HepG2 (cell line): ENCODE data around the gene PTPN3. TPM values are rescaled to one million over a fixed set of nuclear protein-coding genes. Genes with fewer than 3 reads are reported as not detected.

Experiments used
- ATAC-seq: fragments of 200-7000 bp; cut with Tn5 transposase; 3 replicates; pipeline ENCODE4 v1.9.1; 2020; ENCODE audit warnings: mild to moderate bottlenecking, moderate library complexity
- BruUV-seq: library from RNA; stranded (reverse); fragments of 400-500 nt; replicated peaks from 2 replicates; lab custom pipeline; 2021; lab: Mats Ljungman, UMichigan
- CTCF ChIA-PET: fragments of 300-600 bp; formaldehyde crosslinking; extraction: SDS; loops from one replicate; lab custom pipeline; 2021; ENCODE audit warnings: low total read pairs, inconsistent platforms, low intra/inter-chr PET ratio; lab: Yijun Ruan, JAX
- POLR2A ChIA-PET: fragments of 350-600 bp; sonication (Branson Sonifier 250); formaldehyde crosslinking; loops from one replicate; lab custom pipeline; 2020; ENCODE audit warnings: antibody characterized with exemption, inconsistent platforms; lab: Yijun Ruan, JAX
- DNase-seq: peaks from one replicate; pipeline ENCODE4 v3.0.0-alpha.2; 2015; ENCODE audit warnings: low spot score
- FAIRE-seq: peaks from 3 replicates; lab custom pipeline; 2011; peaks lifted over from hg19 to GRCh38; lab: Jason Lieb, UNC
- H2AFZ ChIP-seq: one replicate; pipeline ENCODE4 v1.6.1; 2011; ENCODE audit warnings: low read length, inconsistent platforms
- H3K27ac ChIP-seq: fragments of 300-600 bp; 3 replicates; pipeline ENCODE4 v1.8.0; 2011; ENCODE audit warnings: mixed run types, mild to moderate bottlenecking, mixed read lengths, low read length, inconsistent platforms; ENCODE audit not compliant: insufficient read depth; ENCODE audit errors: extremely low read length
- H3K27me3 ChIP-seq, 2 experiments: fragments of 200-600 bp in 1 of 2; 2 replicates in 1 of 2; 3 replicates in 1 of 2; pipeline versions ENCODE4 v1.6.0 to v1.8.0; 2011; ENCODE audit warnings: low read length in 2 of 2, mild to moderate bottlenecking in 2 of 2, moderate library complexity in 2 of 2, inconsistent platforms in 1 of 2; ENCODE audit not compliant: insufficient read depth in 2 of 2, control insufficient read depth in 1 of 2
- H3K36me3 ChIP-seq, 2 experiments: fragments of 200-600 bp in 1 of 2; replicated peaks in 1 of 2; 2 replicates in 1 of 2; 3 replicates in 1 of 2; pipeline versions ENCODE4 v1.5.1 to v1.8.0; 2011; ENCODE audit warnings: low read length in 2 of 2, inconsistent platforms in 1 of 2; ENCODE audit not compliant: insufficient read depth in 2 of 2, control insufficient read depth in 1 of 2
- H3K4me1 ChIP-seq: 2 replicates; pipeline ENCODE4 v1.5.1; 2012; ENCODE audit warnings: low read length, inconsistent platforms; ENCODE audit not compliant: insufficient read depth
- H3K4me2 ChIP-seq: 2 replicates; pipeline ENCODE4 v1.6.0; 2011; ENCODE audit warnings: low read depth, low read length, inconsistent platforms
- H3K4me3 ChIP-seq, 3 experiments: fragments of 200-600 bp in 1 of 3; sonication (generic), shearing (Covaris generic) in 1 of 3; replicated peaks in 1 of 3; 2 replicates each; pipeline ENCODE4 v1.5.1; 2011 to 2016; ENCODE audit warnings: low read length in 3 of 3, inconsistent platforms in 2 of 3, low read depth in 2 of 3, mild to moderate bottlenecking in 2 of 3, control low read depth in 1 of 3, mixed read lengths in 1 of 3; ENCODE audit not compliant: insufficient read depth in 1 of 3
- H3K79me2 ChIP-seq: one replicate; pipeline ENCODE4 v1.6.1; 2011; ENCODE audit warnings: low read length, inconsistent platforms; ENCODE audit not compliant: insufficient read depth
- H3K9ac ChIP-seq: 2 replicates; pipeline ENCODE4 v1.6.0; 2011; ENCODE audit warnings: mild to moderate bottlenecking, low read depth, low read length, inconsistent platforms; ENCODE audit not compliant: insufficient read depth
- H3K9me3 ChIP-seq: 2 replicates; pipeline ENCODE4 v1.5.1; 2012; ENCODE audit warnings: mild to moderate bottlenecking, low read length
- H4K20me1 ChIP-seq: 2 replicates; pipeline ENCODE4 v1.6.0; 2011; ENCODE audit warnings: inconsistent platforms, mild to moderate bottlenecking, low read length, moderate library complexity; ENCODE audit not compliant: insufficient read depth
- HDAC2 ChIP-seq: sonication (generic); formaldehyde crosslinking; IDR thresholded peaks from 2 replicates; pipeline ENCODE4 v1.4.0; 2020; ENCODE audit warnings: missing genetic modification reagents
- KLF12 ChIP-seq: sonication (generic); formaldehyde crosslinking; IDR thresholded peaks from 2 replicates; pipeline ENCODE4 v1.4.0; 2020; ENCODE audit warnings: missing genetic modification reagents, borderline replicate concordance
- MEF2D ChIP-seq: sonication (generic); formaldehyde crosslinking; IDR thresholded peaks from 2 replicates; pipeline ENCODE4 v1.5.1; 2020; ENCODE audit warnings: mild to moderate bottlenecking, missing genetic modification reagents
- MXI1 ChIP-seq: IDR thresholded peaks from 3 replicates; pipeline ENCODE4 v1.6.1; 2012; ENCODE audit warnings: low read depth, low read length, inconsistent platforms, borderline replicate concordance
- ZNF17 ChIP-seq: sonication (generic); formaldehyde crosslinking; IDR thresholded peaks from 2 replicates; pipeline ENCODE4 v1.5.0; 2020; ENCODE audit warnings: mild to moderate bottlenecking, missing genetic modification reagents
- ZNF44 ChIP-seq: sonication (generic); formaldehyde crosslinking; IDR thresholded peaks from 2 replicates; pipeline ENCODE4 v1.5.1; 2020; ENCODE audit warnings: mild to moderate bottlenecking, missing genetic modification reagents
- ZNF841 ChIP-seq: sonication (generic); formaldehyde crosslinking; IDR thresholded peaks from 2 replicates; pipeline ENCODE4 v1.8.1; 2023; ENCODE audit warnings: missing genetic modification reagents, borderline replicate concordance
- WGBS: methylation state at CpG from one replicate; pipeline ENCODE4 v1.1.6; 2017; ENCODE audit warnings: low lambda C conversion rate; 5-methylcytosine and 5-hydroxymethylcytosine counted together
- in situ Hi-C: cut with HindIII; loops from 2 replicates; pipeline ENCODE4 v1.10.0; 2017; ENCODE audit warnings: low pct_unique_long_range_greater_than_20kb; ENCODE audit not compliant: extremely low pct_ligation_motif_present
- intact Hi-C: fragments of 100-400 bp; cut with micrococcal nuclease; formaldehyde crosslinking; loops from one replicate; pipeline ENCODE4 v1.10.0; 2022; ENCODE audit not compliant: unreplicated experiment
- polyA plus RNA-seq, 8 experiments: library from polyadenylated mRNA; depleted of rRNA in 3 of 8; stranded (reverse) in 7 of 8; unstranded in 1 of 8; fragments of >200 nt; fragmentation: Illumina TruSeq in 4 of 8; extraction: Trizol in 4 of 8; gene quantifications; 2 replicates each; pipeline versions ENCODE4 v1.2.1 to v1.2.3, GENCODE V29; 2011 to 2016; ENCODE audit warnings: low read depth in 4 of 8, missing spikeins in 1 of 8, mixed read lengths in 1 of 8; ENCODE audit not compliant: insufficient read depth in 1 of 8
- total RNA-seq, 5 experiments: library from RNA; depleted of rRNA; stranded (reverse); fragments of >200 nt; fragmentation: Illumina TruSeq; extraction: Trizol; gene quantifications; 2 replicates each; pipeline ENCODE4 v1.2.3, GENCODE V29; 2016; ENCODE audit warnings: low read depth in 1 of 5
- TF ChIP-seq, protein P1 (sequence below): sonication (generic); formaldehyde crosslinking; IDR thresholded peaks from 2 replicates; pipeline ENCODE4 v1.5.0; 2020; ENCODE audit warnings: missing genetic modification reagents
- TF ChIP-seq, protein P2 (sequence below): IDR thresholded peaks from 2 replicates; pipeline ENCODE4 v1.6.1; 2016; ENCODE audit warnings: low read depth

PTPN3 gene
- total and polyA plus RNA-seq, 2 of the 13 experiments (the other 11 are each of a cell fraction or from before 2014, with no cell fraction given): 5.6 to 20.5 TPM

DNA sequence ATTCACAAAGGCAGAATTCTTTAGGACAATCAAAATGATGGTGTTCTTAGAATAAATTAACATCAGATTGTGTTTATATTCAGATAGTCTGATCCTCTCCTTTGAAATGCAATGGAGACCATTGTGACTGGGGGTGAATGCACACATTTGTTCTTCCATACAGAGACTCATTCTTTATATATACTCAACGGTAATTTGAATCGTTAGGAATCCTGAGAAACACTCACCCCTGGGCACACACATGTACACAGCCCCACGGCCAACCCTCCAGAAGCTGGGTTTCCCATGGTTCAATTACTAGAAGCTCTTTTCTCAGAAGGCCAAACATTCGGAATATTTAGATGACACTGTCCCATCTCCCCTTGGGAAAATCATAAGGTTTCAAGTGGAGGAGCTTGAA is 119.8 kb downstream of the PTPN3 start:
- H3K9ac ChIP-seq: no peak overlapping the region
- ATAC-seq (no peak), FAIRE-seq (no peak), DNase-seq (no peak)
- no peaks in the 10 kb centered on the region for H3K9me3 ChIP-seq
- no peak overlapping the region for H3K4me3 ChIP-seq
- H3K27me3 ChIP-seq: no peaks in the 10 kb centered on the region
- H3K4me2 ChIP-seq: no peak overlapping the region
- WGBS: 89% methylated on average over 4 of the region's 4 CpGs
- ChIA-PET POLR2A (no interaction called here), CTCF (no interaction called here)
- no peaks in the 10 kb centered on the region for H3K79me2 ChIP-seq
- H3K4me1 ChIP-seq: no peaks in the 10 kb centered on the region
- in situ Hi-C loops (no loop called here), intact Hi-C loops (no loop called here)
- H4K20me1 ChIP-seq: 0 out of 2 replicates have a peak, but pooled peaks cover 2% of the 10 kb centered on the region
- TF ChIP-seq KLF12 (CRISPR knock-in tag) (no peak), ZNF841 (CRISPR knock-in tag) (no peak), MXI1 (no peak), ZNF44 (CRISPR knock-in tag) (no peak), MEF2D (CRISPR knock-in tag) (no peak), ZNF17 (CRISPR knock-in tag) (no peak), HDAC2 (CRISPR knock-in tag) (no peak)
- TF ChIP-seq, protein P1, sequence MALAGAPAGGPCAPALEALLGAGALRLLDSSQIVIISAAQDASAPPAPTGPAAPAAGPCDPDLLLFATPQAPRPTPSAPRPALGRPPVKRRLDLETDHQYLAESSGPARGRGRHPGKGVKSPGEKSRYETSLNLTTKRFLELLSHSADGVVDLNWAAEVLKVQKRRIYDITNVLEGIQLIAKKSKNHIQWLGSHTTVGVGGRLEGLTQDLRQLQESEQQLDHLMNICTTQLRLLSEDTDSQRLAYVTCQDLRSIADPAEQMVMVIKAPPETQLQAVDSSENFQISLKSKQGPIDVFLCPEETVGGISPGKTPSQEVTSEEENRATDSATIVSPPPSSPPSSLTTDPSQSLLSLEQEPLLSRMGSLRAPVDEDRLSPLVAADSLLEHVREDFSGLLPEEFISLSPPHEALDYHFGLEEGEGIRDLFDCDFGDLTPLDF (CRISPR knock-in tag): no peak
- TF ChIP-seq, protein P2, sequence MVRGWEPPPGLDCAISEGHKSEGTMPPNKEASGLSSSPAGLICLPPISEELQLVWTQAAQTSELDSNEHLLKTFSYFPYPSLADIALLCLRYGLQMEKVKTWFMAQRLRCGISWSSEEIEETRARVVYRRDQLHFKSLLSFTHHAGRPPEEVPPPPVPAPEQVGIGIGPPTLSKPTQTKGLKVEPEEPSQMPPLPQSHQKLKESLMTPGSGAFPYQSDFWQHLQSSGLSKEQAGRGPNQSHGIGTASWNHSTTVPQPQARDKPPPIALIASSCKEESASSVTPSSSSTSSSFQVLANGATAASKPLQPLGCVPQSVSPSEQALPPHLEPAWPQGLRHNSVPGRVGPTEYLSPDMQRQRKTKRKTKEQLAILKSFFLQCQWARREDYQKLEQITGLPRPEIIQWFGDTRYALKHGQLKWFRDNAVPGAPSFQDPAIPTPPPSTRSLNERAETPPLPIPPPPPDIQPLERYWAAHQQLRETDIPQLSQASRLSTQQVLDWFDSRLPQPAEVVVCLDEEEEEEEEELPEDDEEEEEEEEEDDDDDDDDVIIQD (CRISPR knock-in tag): no peak
- peaks cover 7 to 21% of the 10 kb centered on the region in 2 experiments; a peak in 4 of 5 replicates for H3K36me3 ChIP-seq
- H2AFZ ChIP-seq: no peak overlapping the region
- no TSS peak for BruUV-seq
- no peak overlapping the region for H3K27ac ChIP-seq
